ENCODE results near the gene RAP1A. TPM values are rescaled to one million over a fixed set of nuclear protein-coding genes. Genes with fewer than 3 reads are reported as not detected.

RAP1A gene
- total RNA-seq, 1 donor from 2014 or later, result 118 TPM

DNA sequence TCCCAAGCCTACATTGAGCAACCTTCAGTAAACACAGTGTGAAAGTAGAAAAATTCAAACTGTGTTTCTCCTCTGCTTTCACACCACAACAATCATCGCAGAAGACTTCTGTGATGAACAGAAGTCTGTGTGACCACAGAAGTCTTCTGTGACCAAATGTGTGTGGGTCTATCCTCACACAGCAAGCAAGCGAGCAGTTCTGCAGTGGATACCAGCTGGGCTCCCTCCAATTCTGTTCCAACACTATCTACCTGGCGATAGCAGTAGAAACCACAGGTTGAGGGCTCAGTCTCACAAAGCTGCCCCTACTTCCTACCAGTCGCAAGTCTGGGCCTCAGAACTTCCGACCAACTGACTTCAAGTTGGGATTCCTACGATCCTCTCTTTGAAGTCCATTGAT lies 21.0 kb upstream of the RAP1A start:
- Histone ChIP-seq H3K36me3 (no peaks in the 10 kb centered on the region), H3K4me1 (peaks cover 32% of the 10 kb centered on the region), H3K4me3 (no peak overlapping the region), H3K27me3 (no peaks in the 10 kb centered on the region), H3K9me3 (no peaks in the 10 kb centered on the region), H3K27ac (no peak overlapping the region)
- DNase-seq, result no peak
- intact Hi-C loops (cut with DNase I), result no loop called here
- no peak for TF ChIP-seq CTCF (IDR thresholded peaks at IDR 0.05)
- peak; percentile 24 for ATAC-seq

DNA sequence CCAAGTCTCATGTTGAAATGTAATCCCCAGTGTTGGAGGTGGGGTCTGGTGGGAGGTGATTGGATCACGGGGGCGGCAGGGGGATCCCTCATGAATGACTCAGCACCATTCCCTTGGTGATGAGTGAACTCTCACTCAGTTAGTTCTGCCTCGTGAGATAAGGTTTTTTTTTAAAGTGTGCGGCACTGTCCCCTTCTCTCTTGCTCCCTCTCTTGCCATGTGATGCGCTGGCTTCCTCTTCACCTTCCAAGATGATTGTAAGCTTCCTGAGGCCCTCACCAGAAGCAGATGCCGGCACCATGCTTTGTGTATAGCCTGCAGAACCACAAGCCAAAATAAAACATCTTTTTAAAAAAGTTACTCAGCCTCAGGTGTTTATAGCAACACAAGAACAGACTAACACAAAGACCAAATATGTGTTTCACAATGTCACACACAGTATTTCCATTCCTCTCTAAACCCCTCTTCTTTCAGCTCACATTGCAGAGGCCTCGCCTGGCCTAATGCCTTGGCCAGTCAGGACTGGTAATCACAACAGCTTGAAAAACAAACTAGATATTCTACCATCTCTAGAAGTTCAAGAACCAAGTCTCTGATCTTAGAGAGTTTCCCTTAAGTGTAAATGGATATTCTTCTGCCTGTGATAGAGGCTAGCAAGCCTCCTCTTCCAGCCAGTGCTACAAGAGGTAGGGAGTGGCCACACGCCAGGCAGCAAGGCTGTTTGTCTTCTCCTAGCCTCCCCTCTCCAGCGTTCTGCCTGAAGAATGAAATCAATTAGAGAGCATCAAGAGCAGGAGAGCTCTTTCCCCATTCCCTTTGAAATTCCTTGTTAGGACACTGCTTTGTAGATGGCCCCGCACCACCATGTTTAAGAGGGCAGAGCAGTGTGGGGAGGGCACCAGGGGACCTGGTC lies 19.6 kb upstream of the RAP1A start:
- H3K4me3 ChIP-seq, result no peak overlapping the region

DNA sequence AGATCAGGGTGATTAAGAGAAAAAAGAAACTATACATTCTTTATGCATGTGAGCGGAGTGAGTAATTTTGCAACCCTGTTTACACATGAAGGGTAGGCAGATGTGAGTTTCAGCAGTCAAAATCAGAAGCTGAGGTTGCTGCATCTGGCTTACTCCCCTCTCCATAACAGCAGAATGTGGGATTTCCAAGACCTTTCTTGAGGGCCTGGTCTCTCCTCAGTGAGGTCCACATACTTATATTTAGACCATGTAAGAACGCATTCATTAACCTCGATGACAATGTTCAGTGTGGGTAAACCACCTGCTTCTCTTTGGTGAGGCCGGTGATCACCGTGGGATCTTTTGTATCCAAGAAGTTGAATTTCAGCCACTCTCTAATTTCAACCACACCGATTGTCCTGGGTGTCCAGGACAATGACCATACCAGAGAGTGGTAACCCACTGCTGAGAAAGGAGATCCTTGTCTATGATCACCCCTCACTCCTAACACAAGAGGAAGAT lies 18.7 kb upstream of the RAP1A start:
- TF ChIP-seq CTCF (IDR thresholded peaks at IDR 0.05), result no peak

More for the DNA sequence above, 19.6 kb upstream of the RAP1A start:
- Histone ChIP-seq H3K27me3 (no peaks in the 10 kb centered on the region), H3K9me3 (no peaks in the 10 kb centered on the region), H3K27ac (no peak overlapping the region), H3K4me1 (peaks cover 27% of the 10 kb centered on the region), H3K36me3 (no peaks in the 10 kb centered on the region)
- TF ChIP-seq CTCF (IDR thresholded peaks at IDR 0.05), result no peak
- intact Hi-C loops (cut with DNase I), result no loop called here
- DNase-seq, result no peak
- ATAC-seq, result no peak

DNA sequence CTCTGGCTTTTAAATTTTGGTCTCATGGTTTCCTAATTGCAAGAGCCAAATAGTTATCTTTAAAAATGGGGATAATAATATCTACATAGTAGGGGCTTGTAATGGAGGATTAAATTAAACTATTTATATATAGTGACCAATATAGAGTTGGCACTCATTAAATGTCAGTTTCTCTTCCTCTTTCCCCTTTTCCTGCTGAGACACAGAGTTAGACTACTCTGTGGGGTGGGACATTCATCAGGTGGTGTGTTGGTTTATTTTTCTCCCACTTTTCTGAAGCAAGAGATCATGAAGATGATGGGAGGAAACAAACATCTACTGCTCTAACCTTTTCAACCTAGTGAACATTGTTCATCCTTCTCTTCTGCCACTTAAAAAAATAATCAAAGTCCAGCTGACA lies 17.3 kb upstream of the RAP1A start:
- H3K9me3 ChIP-seq, result no peaks in the 10 kb centered on the region
- H3K4me1 ChIP-seq, result peaks cover 23% of the 10 kb centered on the region
- intact Hi-C loops (cut with DNase I), result no loop called here
- no peak for TF ChIP-seq CTCF (IDR thresholded peaks at IDR 0.05)
- DNase-seq (no peak), ATAC-seq (no peak)
- no peak overlapping the region for H3K4me3 ChIP-seq
- no peaks in the 10 kb centered on the region for H3K27me3 ChIP-seq
- no peak overlapping the region for H3K27ac ChIP-seq
- H3K36me3 ChIP-seq, result no peaks in the 10 kb centered on the region

More for the DNA sequence above, 18.7 kb upstream of the RAP1A start:
- intact Hi-C loops (cut with DNase I), result no loop called here
- ATAC-seq (no peak), DNase-seq (no peak)
- Histone ChIP-seq H3K27me3 (no peaks in the 10 kb centered on the region), H3K4me3 (no peak overlapping the region), H3K9me3 (no peaks in the 10 kb centered on the region), H3K36me3 (no peaks in the 10 kb centered on the region), H3K4me1 (peaks cover 29% of the 10 kb centered on the region), H3K27ac (no peak overlapping the region)

DNA sequence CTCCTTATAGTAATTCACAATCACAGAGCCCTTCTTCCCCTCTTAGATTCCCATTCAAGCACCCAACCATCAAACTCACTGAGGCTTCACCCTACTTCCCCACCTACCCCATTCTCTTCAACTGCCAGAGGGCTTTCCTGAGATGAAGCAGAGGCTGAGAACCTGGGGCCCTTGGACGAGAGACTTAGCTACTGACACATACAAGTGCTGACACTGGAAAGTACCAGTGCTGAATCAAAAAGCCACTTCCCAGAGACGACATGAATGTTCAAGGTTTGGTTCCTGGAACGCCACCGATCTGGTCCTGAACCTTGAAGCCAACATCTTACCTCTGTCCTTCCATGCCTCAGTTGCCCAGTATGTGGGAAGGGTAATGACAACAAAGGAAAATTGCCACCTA lies 16.6 kb upstream of the RAP1A start:
- DNase-seq (no peak), ATAC-seq (no peak)
- TF ChIP-seq CTCF (IDR thresholded peaks at IDR 0.05), result no peak
- Histone ChIP-seq H3K27ac (no peak overlapping the region), H3K27me3 (no peaks in the 10 kb centered on the region), H3K9me3 (no peaks in the 10 kb centered on the region), H3K36me3 (no peaks in the 10 kb centered on the region), H3K4me3 (no peak overlapping the region), H3K4me1 (peaks cover 18% of the 10 kb centered on the region)
- intact Hi-C loops (cut with DNase I), result no loop called here

Measured in upper lobe of right lung (tissue), 1 donor.